CD4-positive, alpha-beta T cell treated with Interleukin-15 for 1 hour (primary cell): ENCODE measurements around the gene MCOLN2.

ENCODE experiments used
- DNase-seq: peaks from one replicate; pipeline ENCODE4 v3.0.0-alpha.2; 2020

Gene MCOLN2

DNA sequence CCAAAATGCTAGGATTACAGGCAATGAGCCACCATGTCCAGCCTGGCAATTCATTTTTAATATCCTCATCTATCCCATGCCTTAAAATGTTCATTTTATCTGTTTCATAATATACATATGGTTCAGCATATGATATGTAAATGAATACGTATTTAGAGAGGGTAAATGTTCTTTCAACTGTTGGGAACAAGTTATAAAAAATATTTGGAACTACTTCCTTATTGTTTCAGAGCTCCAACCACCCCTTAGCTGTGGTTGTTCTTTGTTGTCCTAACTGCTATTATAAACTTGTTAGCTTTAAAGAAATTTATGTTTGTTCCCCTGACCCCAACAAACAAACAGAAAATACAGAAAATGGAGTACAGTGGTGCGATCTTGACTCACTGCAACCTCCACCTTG, 14.5 kb downstream of the MCOLN2 start:
- DNase-seq = no peak

DNA sequence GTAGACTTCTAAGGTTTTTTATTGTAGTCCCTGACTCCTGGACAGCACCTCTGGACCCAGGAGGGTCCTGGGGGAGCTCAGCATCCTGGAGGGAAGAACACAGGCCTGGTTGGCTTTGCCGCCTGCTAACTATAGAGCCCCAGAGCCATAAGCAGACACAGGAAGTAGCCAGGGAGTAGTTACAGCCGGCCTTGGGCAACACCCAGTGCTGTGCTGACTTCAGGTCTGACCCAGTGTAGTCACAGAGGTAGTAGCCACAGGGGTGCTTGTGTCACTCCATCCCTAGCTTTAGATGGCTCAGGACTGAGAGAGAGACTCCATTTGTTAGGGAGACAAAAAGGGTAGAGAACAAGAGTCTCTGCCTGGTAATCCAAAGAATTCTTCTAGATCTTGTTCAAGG, 21.9 kb downstream of the MCOLN2 start:
- DNase-seq = no peak

DNA sequence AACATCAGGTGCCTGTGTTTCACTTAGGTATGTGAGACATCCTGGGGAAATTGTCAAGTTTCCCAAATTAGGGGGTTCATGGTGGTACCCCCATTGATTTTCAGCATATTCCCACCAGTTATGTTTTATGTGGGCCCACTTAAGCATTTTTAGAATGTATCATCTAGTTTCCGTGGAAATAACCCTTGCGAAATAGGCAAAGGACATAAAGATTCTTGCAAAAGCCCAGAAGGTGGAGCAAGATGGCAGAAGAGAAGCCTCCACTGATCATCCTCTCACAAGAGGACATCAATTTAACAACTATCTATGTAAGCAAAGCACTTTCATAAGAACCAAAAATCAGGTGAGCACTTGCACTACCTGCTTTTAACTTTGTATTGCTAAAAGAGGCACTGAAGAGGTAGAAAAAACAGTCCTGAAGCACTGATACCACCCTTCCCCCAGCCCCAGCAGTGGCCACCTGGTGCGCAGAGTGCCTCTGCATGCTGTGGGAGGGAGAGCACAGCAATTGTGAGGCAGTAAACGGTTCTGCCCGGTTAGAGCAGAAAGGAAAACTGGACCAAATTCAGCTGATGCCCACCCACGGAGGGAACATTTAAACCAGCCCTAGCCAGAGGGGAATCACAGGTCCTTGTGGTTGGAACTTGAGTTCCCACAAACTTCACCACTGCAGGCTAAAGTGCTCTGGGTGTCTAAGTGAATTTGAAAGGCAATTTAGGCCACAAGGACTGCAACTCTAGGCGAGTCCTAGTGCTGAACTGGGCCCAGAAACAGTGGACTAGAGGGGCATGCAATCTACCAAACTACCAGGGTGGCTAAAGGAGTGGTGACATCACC, 23.2 kb downstream of the MCOLN2 start:
- DNase-seq = no peak

DNA sequence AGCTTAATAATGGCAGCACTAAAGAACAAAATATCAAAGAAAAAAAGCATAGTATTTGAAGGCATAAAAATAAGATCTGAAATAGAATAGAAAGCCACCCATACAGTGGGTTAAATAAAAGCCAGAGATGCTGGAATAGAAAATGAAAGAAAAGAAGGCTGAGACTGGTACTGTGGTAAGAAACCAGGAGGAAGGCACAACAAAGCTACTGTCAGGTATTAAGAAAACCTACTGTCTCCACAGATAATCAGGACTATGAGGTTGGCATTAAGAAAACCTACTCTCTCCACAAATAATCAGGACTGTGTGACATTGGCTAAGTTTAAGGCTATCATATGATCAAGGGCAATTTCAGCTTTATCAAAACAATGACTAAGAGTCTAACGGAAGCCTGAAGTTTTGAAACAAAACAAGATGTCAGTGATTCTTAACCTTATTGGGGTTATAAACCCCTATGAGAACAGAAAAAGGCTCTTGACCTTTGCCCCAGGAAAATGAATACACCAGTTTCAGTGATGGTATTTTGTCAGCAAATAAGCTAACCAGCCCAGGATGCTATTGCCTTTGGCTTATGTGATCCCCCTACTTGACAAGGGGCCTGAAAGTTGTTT, 24.4 kb downstream of the MCOLN2 start:
- no peak for DNase-seq

DNA sequence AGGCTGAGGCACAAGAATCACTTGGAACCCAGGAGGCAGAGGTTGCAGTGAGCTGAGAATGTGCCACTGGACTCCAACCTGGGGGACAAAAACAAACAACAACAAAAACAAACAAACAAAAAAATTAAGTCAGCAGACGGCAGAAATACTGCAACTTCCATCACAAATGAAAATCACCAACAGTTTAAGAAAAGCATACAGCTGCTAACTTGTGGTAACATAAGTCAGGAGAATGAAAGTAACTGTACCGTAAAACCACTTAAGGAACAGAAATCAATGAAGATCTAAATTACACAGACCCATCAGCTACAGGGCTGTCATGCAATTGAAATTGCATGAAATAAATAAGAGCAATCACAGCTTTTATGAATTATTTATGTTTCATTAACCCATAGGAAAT, 25.0 kb downstream of the MCOLN2 start:
- DNase-seq = no peak

DNA sequence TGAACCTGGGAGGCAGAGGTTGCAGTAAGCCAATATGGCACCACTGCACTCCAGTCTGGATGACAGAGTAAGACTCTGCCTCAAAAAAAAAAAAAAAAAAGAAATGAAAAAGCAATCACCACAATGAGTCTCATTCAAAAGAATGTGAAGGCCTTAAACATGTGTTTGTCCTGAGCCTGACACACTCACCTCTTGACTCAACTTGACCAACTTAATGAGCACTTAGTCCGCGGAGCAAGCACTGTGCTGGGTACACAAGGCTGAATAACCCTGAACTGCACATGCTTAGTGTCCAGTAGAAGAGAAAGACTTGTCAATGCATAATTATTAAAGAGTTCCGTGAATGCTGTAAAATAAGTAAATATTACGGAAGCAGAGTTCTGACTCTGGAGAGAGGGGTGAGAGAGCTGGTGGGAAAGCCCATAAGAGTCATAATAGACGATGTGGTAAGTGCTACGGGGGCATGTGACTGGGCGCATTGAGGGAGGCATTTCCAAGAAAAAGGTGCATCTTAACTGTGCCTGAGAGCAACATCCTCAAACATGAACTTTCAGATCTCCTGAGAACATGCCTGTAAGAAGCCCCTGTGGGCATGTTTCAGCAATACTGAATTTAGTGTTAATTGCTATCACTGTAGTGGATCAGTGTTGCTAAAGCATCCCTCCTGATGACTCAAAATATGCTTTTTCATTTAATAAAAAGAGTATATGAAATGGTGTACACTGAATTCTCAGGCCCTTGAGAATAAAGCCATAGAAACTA, 27.2 kb downstream of the MCOLN2 start:
- DNase-seq = no peak

DNA sequence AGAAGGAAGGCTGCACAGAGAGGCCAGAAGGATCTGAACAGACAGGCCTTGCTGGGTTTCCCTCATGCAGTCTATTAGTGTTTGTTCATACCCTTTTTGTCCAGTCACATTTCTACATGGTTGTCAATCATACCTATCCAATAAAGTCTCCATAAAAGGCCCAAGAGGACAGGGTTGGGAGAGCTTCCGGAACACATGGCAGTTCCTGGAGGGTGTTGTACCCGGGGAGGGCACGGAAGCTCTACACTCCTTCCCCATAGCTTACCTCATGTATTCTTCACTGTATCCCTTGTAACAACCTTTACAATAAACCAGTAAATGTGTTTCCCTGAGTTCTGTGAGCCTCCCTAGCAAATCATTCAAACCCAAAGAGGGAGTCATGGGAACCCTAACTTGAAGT, 28.0 kb downstream of the MCOLN2 start:
- DNase-seq = no peak

DNA sequence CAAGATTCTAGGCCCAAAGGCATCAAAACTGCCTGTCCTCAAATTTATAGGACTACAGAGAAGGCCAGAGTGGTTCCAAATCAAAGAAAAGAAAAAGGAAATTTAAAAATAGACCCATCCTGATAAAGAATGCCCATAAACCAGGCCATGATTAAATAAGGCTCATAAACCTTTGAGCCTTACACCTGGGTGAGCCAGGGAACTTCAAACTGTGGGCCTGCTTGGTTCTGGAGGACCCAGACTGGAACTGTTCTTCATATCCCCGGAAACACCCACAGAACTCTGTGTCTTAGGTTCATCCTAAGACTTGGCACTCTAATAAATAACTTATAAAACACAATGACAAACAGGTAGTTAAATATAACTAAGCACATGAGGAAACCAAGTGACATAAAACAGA, 28.8 kb downstream of the MCOLN2 start:
- no peak for DNase-seq

DNA sequence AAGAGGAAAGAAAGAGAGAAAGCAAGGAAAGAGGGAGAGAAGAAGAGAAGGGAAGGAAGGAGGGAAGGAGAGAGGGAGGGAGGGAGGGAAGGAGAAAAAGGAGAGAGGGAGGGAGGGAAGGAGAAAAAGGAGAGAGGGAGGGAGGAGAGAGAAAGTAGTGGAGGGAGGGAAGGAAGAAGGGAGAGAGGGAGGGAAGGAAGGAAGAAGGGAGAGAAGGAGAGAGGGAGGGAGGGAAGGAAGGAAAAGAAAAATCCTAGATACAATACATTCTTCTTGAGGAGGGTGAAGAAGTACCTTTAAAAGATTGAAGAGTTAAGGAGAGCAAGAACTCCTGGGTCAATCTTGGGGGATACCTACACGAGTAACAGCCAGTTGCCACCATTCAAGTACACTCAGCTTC, 29.2 kb downstream of the MCOLN2 start:
- no peak for DNase-seq

DNA sequence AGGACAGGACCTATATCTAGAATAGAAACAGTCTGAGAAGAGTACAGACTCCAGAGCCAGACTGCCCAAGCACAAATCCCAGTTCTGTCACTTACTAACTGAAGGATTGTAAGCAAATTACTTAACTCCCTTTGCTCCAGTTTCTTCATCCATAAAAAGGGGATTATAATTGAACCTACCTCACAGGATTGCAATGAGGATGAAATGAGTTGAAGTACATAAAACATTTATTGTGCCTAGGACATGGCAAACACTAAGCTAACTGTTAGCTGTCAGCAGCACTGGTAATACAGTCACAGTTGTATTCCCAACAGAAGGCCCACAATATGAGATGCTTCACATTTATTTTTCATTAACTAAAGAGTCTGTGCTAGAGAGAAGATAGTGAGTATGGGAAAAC, 33.9 kb downstream of the MCOLN2 start:
- DNase-seq = no peak

DNA sequence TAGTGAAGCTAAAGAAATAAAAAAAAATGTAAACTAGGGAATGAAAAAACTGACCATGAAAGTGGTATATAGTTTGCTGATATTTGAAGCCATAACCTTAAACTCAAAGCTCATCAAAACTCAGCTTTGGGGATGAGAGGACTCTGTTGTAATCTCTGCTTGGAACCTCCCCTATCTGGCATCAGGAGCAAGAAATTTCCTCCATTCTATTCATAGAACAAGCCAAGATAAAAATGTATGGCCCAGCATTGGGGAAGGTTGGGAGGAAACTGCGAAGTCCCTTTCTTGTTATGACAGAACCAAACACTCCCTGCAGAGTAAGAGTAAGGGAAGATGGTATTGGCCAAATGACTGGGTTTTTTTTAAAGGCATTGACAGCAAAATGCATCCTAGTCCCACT, 35.6 kb downstream of the MCOLN2 start:
- no peak for DNase-seq

DNA sequence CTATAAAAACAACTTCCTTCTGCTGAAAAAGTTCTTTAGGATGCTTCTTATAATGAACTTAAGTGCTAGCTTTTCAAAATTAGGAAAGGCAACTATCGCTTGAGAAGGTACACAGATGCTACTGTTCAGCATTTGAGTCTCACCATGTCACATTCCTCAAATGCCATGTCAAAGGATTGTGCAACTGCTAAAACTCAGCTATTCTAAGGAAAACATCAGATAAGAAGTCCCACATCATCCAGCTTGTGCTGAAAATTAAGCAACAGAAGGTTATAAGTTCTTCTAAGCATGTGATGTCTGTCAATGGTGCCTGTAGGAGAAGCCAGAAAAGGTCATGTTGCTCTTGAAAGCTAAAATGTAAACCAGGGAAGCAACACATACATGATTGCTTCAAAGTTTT, 36.5 kb downstream of the MCOLN2 start:
- DNase-seq = no peak

DNA sequence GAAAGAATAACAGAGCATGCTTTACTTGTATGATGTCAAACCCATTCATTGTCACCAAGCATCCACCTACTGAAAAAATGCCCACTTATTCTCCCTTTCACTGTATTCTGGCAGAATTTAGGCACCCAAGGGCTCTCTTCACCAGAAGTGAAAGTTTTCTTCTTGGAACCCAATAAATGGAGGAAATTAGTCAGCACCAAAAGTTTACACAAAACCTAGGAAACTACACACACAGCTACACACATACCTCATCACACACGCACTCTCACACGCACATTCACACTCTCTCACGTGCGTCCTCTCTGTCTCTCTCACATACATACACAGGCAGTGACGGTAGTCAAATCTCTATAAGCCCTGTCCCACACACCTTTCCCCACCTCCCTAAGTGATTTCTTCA, 37.6 kb downstream of the MCOLN2 start:
- no peak for DNase-seq

DNA sequence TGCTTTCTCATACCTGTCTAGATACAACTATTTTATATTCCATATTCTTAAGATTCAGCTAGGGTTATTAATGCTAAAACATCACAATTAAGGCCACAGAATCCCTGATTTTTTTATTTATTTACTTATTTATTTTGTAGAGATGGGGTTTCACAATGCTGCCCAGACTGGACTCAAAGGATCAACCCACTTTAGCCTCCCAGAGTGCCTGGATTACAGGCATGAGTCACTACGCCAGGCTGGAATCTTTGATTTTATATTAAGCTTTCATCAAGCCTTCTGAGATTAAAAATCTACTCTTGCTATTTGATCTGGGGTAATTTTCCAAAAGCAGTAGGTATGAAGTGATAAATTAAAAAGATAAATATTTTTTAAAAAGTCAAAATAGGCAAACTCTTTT, 38.9 kb downstream of the MCOLN2 start:
- no peak for DNase-seq

DNA sequence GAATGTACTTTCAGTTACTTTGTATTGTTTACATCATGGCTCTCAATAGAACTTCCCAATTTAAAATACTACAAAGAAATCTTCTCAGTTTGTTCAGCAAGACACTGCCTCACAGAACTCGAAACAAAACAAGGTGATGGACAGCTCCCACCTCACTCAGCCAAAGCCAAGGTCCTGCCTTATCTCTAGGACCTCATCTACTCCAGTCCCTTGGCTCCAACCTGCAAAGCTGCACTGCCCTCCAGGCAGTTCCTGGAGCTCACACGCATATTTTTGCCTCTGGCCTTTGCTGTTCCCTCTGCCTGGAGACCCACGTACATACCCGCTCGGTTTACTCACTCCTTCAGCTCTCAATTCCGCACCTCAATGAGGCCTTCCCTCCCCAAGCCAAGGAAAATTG, 40.3 kb downstream of the MCOLN2 start:
- DNase-seq = no peak

DNA sequence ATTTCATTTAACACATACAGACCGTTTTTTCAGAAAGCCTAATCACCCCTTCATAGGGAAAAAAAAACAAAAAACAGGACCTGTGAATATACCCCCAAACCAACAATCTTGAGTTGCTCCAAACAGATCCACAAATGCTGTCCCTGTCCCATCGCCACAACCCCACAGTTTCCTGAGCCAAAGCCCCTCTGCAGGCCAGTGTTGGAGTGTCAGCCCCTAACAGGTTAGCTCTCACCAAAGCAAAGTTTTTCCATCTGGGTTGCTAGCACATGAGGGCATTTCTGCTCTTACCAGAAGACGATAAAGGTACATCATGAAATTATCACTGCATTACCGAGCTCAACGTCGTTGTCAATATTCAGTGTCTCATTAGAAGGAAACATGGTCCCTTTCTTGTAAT, 40.8 kb downstream of the MCOLN2 start:
- no peak for DNase-seq

DNA sequence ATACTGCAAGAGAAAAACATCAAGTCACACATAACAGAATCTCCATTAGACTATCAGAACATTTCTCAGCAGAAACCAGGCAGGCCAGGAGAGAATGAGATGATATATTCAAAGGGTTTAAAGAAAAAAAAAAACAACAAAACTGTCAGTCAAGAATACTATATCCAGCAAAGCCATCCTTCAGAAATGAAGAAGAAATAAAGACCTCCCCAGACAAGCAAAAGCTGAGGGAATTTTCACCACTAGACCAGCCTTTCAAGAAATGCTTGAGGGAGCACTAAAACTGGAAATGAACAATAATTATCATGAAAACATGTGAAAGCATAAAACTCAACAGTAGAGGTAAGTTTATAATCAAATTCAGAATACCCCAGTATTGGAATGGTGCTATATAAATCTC, 47.2 kb downstream of the MCOLN2 start:
- DNase-seq = no peak

DNA sequence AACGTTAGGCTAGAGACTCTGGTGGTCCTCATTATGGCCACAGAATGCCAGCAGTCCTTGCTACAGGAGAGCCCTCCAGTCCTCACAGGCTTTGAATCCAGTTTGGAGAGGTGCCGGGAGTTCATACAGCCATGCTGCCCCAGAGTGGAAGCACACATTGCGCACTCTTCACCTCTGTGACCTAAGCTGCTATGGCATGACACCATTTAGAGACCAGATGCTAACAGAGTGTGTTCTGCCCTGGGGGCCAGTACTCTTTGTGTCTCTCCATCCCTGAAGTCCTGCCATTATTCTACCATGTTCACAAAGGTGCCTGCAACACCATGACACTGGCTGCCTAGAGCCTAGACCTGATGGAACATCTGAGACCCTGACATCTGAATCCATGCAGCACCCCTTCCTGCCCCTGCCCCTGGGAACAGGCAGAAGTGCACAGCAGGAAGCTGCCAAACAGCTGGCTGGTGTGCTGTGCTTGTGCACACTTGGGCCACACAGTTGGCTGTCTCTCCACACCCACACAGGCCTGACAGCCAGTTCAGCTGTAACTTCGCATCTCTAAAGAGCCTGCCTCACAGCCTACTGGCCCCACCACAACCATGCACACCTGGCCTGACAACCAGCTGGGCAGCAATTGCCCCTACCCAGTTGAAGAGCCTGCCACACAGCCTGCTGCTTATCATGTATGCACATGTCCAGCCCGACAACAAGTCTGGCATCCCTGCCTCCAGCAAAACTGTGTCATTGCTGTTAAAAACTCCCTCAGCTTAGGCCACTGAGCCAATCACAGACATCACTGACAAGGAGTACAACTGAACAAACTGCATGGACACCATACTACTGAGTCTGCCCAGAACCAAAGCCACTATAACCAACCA, 49.1 kb downstream of the MCOLN2 start:
- DNase-seq = no peak

DNA sequence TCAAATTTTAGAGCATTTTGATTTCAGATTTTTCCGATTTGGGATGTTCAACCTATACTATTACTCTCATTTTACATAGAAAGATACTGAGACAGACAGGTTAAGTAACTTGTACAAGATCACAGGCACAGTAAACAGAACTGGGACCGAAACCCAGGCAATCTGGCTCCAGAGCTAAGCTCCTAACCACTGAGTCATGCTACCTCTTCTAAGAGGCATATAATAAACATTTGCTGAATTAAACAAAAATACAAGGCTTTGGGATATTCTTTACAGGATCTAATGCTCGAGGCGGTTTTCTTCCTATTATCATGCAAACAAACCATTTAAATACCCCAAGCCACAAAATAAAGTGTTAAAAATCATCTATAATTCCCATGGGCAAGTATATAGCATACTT, 50.3 kb downstream of the MCOLN2 start:
- DNase-seq = no peak

DNA sequence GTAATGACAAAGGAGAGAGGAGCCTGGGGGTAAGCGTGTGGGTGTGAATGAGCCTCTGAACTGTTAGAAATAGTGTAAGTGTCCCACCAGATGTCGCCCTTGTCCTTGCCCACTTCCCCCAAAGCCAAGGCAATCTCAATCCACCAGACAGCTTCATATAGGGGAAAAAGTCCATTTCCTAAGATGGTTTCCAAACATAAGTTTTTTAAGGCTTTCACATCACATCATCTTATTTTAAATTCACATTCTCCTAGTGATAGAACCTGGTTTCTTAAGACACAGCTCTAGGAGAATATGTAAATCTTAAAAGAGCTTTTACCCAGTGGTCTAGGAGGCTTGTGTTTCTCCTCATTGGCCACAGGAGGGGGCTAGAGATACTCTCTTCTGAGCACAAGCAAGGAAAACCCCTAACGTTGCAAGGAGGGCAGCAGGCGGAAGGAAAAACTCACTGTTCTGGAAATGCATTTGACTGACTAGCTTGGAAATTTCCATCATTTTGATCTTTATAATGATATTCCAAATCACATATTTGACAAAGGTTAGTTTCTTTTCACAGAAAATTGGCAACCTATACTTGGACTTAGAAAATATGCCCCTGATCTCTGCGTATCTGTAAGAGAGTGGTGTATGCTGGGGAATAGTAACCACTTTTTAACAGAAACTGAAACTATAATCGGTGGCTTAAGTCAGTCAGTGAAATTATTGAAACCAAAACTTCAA, 52.0 kb downstream of the MCOLN2 start:
- peak; percentile 77 for DNase-seq

DNA sequence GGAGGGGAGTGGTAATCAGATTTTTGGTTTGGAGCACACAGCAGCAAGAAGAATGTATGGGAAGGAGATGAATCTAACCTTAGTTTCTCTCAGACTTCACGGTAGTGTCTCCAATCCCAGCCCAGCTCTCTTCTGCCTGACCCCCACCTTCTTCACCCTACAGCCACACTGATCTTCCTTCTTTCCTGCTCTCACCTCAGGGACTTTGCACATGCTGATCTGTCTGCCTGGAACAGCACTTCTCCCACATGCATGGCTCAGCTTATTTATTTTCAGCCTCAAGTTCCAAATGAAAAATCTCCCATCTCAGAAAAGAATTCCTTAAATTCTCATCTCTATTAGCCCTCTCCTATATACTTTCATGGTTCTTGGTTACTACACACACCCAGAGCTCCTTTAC, 55.1 kb downstream of the MCOLN2 start:
- no peak for DNase-seq

DNA sequence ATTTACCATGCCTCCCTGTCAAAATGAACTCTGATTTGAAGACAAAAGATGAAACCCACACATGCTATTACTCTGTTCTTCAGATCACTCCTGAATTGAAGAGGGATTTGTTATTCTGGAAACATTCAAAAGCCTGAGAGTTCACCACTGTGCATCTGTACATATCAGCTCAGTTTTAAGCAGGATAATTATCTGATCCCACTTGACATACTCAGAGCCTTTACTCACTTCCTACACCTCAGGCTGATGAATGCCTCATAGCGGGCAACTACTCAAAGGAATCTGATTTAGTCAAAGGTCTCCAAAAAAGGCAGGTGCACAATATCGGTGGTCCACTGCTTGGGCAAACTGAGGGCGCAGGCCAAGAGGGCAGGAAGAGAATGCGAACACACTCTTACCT, 56.4 kb downstream of the MCOLN2 start:
- no peak for DNase-seq
